Brain microvascular endothelial cell (primary cell): ENCODE results near the gene MANSC4.

ENCODE experiments used
- DNase-seq: peaks from one replicate; pipeline ENCODE4 v3.0.0-alpha.2; 2020
- H3K27ac ChIP-seq: fragments of 250-450 bp; sonication (Bioruptor Pico); 2 replicates; pipeline ENCODE4 v1.5.1; 2020; ENCODE audit warnings: mild to moderate bottlenecking, moderate library complexity
- H3K27me3 ChIP-seq: fragments of 250-450 bp; sonication (Bioruptor Pico); replicated peaks from 2 replicates; pipeline ENCODE4 v1.5.1; 2020; ENCODE audit warnings: mild to moderate bottlenecking
- H3K36me3 ChIP-seq: fragments of 250-450 bp; sonication (Bioruptor Pico); replicated peaks from 2 replicates; pipeline ENCODE4 v1.5.1; 2020; ENCODE audit warnings: mild to moderate bottlenecking
- H3K4me3 ChIP-seq: 2 replicates; pipeline ENCODE4 v1.5.1; 2011; ENCODE audit warnings: low read depth, mild to moderate bottlenecking, control low read depth, low read length, moderate library complexity
- CTCF ChIP-seq: IDR thresholded peaks from 2 replicates; pipeline ENCODE4 v1.5.1; 2011; ENCODE audit warnings: low read depth, mild to moderate bottlenecking, moderate library complexity, low read length, control low read depth, inconsistent platforms; ENCODE audit errors: missing control alignments
- in situ Hi-C: cut with HindIII; loops from 2 replicates; pipeline ENCODE4 v1.10.0; 2017; ENCODE audit warnings: low sequenced_read_pairs, low pct_ligation_motif_present

Gene MANSC4

DNA sequence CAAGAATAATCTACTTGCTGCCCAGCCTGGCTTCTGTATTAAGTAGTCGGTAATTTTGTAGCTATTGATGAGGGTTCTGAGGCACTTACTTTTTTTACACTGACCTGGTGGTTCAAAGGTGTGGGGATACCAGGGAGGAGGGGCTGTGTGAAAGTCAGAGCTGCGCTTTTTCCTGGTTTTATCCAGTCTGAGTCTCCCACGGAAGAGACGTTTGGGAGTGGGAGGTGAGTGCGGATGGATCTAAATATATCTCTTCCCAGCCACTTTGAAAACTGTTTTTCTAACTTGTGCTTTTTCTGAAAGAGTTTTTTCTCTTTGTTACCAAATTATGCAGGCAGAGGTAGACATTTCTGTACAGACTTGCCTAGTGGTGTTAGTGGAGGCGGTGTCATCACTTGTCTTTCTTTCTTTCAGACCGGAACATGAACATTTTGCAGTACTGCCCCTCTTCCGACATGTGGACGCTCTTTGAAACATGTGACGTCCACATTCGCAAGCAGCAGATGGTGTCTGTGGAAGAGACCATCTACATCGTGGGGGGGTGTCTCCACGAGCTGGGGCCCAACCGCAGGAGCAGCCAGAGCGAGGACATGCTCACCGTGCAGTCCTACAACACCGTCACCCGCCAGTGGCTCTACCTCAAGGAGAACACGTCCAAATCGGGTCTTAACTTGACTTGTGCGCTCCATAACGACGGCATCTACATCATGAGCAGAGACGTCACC, 17.4 kb upstream of the MANSC4 start:
- no peaks in the 10 kb centered on the region for H3K27me3 ChIP-seq
- in situ Hi-C loops = no loop called here
- H3K36me3 ChIP-seq = peaks cover 42% of the 10 kb centered on the region
- no peak overlapping the region for H3K4me3 ChIP-seq
- TF ChIP-seq CTCF = no peak
- no peak for DNase-seq
- no peak overlapping the region for H3K27ac ChIP-seq

- in situ Hi-C loops = no loop called here
- no peak for TF ChIP-seq CTCF
- Histone ChIP-seq H3K4me3 (no peak overlapping the region), H3K36me3 (peaks cover 45% of the 10 kb centered on the region), H3K27me3 (no peaks in the 10 kb centered on the region), H3K27ac (no peak overlapping the region)
- DNase-seq = no peak
Measured at GRCh38 chr12:27796128-27796527, 16.1 kb upstream of the MANSC4 start.

DNA sequence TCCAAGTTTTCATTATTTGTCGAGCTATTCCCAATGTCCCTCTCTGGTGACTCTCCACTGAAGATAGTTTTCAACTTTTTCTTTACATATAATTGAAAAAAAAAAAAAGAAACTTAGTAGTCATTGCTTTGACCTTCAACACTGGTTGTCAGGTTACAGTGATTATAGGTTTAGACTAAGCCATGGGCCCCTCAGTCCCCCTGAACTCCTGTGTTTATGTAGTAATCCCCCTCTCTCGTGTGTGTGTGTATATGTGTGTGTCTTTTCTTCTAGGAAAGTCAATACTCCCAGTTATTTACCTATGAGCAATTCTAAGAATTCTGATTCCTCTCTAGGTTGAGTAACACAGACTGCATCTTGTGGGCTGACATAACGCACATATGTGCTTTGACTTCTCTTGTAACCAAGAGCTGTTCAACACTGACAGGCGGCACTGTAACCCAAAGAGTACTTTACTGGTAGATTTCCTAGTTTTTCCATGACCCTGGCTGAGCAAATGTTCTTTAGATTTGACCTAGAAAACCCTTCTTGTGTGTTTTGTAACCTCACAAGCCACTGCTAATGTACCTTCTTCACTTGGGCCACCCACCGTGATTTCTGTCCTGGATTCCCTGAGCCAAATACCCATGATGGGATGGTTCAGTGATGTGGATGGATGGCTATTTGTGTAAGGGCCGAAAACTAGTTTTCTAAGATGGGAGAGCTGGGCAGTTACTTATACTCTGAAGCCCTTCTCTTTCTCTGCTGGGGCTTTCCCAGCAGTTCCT, 15.0 kb upstream of the MANSC4 start:
- Histone ChIP-seq H3K27me3 (no peaks in the 10 kb centered on the region), H3K27ac (no peak overlapping the region), H3K36me3 (peaks cover 45% of the 10 kb centered on the region), H3K4me3 (no peak overlapping the region)
- no peak for DNase-seq
- no peak for TF ChIP-seq CTCF
- in situ Hi-C loops = no loop called here

GRCh38 chr12:27790179-27790578, 10.1 kb upstream of the MANSC4 start:
- Histone ChIP-seq H3K27me3 (no peaks in the 10 kb centered on the region), H3K4me3 (no peak overlapping the region), H3K27ac (no peak overlapping the region), H3K36me3 (peaks cover 19% of the 10 kb centered on the region)
- no peak for TF ChIP-seq CTCF
- in situ Hi-C loops = no loop called here
- DNase-seq = no peak

DNA sequence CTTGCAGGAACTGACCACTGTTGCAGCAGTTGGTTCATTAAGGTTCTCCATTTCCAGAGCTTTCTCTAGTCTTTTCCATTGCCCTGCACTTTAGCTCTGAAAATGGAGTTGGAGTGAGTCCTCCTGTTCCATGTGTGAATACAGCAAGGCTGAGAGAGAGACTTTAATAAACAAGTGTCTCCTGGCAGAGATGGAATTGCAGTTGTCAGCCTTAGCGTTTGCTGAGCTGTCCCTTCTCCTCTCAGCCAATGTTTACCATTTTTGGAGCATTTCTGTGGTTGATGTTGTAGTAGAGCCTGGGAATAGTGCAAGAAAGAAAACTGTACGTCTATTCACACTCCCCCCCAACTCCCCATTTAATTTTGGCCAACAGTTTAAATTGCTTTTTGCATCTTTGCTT, 7.5 kb upstream of the MANSC4 start:
- TF ChIP-seq CTCF = no peak
- H3K36me3 ChIP-seq = peaks cover 3% of the 10 kb centered on the region
- no peak for DNase-seq

More for the DNA sequence above, 7.5 kb upstream of the MANSC4 start:
- in situ Hi-C loops = no loop called here
- H3K27ac ChIP-seq = no peak overlapping the region
- no peak overlapping the region for H3K4me3 ChIP-seq
- H3K27me3 ChIP-seq = no peaks in the 10 kb centered on the region
